ENCODE data around the gene ANKS1A. TPM values are rescaled to one million over a fixed set of nuclear protein-coding genes. Genes with fewer than 3 reads are reported as not detected.

ANKS1A gene
- total RNA-seq, 1 experiment from 2014 or later = 35.0 TPM

DNA sequence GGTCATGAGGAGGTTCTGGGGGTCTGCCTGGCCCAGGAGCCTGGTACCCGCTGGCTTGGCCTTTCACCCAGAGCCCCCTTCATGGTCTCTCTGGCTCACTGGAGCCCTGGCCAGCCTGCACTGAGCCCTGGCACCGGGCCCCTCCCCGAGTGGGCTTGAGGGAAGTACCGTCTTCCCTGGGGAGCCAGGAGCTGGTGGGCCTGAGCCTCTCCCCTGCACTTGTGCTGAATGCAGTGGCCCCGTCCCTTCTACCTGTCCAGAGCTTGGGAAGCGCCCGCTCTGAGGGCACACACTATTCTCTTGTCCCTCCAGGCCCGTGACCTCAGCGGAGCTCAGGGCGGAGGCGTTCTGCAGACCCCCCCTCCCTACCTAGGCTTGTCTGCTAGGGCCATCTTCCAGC lies 189.8 kb downstream of the ANKS1A start:
- no peak for ATAC-seq
- H3K4me1 Mint-ChIP-seq = peaks cover 14% of the 10 kb centered on the region
- no peak overlapping the region for H3K27ac Mint-ChIP-seq

More for the DNA sequence above, 189.8 kb downstream of the ANKS1A start:
- no peak for DNase-seq (ENCODE audit: low spot score)
- H3K36me3 Mint-ChIP-seq = peaks cover 23% of the 10 kb centered on the region
- H3K27me3 Mint-ChIP-seq (ENCODE audit: low read depth) = no peaks in the 10 kb centered on the region
- no peak overlapping the region for H3K4me3 Mint-ChIP-seq
- no peaks in the 10 kb centered on the region for H3K9me3 Mint-ChIP-seq
- ChIA-PET CTCF (interaction anchor here (1.0 to 1.3 kb wide), 2 partner anchors 14 to 92 kb away, joined by 3 read pairs; no protein-coding TSS in a partner anchor), POLR2A (no interaction called here)
- no peak for TF ChIP-seq NR3C1 (CRISPR knock-in tag; conservative IDR thresholded peaks at IDR 0.05; ENCODE audit: low read depth)
- TF ChIP-seq, protein P1, sequence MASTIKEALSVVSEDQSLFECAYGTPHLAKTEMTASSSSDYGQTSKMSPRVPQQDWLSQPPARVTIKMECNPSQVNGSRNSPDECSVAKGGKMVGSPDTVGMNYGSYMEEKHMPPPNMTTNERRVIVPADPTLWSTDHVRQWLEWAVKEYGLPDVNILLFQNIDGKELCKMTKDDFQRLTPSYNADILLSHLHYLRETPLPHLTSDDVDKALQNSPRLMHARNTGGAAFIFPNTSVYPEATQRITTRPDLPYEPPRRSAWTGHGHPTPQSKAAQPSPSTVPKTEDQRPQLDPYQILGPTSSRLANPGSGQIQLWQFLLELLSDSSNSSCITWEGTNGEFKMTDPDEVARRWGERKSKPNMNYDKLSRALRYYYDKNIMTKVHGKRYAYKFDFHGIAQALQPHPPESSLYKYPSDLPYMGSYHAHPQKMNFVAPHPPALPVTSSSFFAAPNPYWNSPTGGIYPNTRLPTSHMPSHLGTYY (CRISPR knock-in tag; IDR thresholded peaks at IDR 0.05) = no peak
- TF ChIP-seq, protein P2, sequence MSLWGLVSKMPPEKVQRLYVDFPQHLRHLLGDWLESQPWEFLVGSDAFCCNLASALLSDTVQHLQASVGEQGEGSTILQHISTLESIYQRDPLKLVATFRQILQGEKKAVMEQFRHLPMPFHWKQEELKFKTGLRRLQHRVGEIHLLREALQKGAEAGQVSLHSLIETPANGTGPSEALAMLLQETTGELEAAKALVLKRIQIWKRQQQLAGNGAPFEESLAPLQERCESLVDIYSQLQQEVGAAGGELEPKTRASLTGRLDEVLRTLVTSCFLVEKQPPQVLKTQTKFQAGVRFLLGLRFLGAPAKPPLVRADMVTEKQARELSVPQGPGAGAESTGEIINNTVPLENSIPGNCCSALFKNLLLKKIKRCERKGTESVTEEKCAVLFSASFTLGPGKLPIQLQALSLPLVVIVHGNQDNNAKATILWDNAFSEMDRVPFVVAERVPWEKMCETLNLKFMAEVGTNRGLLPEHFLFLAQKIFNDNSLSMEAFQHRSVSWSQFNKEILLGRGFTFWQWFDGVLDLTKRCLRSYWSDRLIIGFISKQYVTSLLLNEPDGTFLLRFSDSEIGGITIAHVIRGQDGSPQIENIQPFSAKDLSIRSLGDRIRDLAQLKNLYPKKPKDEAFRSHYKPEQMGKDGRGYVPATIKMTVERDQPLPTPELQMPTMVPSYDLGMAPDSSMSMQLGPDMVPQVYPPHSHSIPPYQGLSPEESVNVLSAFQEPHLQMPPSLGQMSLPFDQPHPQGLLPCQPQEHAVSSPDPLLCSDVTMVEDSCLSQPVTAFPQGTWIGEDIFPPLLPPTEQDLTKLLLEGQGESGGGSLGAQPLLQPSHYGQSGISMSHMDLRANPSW (CRISPR knock-in tag; conservative IDR thresholded peaks at IDR 0.05; ENCODE audit: low read depth) = no peak
- TF ChIP-seq ZNF317 (CRISPR knock-in tag; IDR thresholded peaks at IDR 0.05; ENCODE audit: borderline replicate concordance, low read depth) = no peak
- TF ChIP-seq, protein P3, sequence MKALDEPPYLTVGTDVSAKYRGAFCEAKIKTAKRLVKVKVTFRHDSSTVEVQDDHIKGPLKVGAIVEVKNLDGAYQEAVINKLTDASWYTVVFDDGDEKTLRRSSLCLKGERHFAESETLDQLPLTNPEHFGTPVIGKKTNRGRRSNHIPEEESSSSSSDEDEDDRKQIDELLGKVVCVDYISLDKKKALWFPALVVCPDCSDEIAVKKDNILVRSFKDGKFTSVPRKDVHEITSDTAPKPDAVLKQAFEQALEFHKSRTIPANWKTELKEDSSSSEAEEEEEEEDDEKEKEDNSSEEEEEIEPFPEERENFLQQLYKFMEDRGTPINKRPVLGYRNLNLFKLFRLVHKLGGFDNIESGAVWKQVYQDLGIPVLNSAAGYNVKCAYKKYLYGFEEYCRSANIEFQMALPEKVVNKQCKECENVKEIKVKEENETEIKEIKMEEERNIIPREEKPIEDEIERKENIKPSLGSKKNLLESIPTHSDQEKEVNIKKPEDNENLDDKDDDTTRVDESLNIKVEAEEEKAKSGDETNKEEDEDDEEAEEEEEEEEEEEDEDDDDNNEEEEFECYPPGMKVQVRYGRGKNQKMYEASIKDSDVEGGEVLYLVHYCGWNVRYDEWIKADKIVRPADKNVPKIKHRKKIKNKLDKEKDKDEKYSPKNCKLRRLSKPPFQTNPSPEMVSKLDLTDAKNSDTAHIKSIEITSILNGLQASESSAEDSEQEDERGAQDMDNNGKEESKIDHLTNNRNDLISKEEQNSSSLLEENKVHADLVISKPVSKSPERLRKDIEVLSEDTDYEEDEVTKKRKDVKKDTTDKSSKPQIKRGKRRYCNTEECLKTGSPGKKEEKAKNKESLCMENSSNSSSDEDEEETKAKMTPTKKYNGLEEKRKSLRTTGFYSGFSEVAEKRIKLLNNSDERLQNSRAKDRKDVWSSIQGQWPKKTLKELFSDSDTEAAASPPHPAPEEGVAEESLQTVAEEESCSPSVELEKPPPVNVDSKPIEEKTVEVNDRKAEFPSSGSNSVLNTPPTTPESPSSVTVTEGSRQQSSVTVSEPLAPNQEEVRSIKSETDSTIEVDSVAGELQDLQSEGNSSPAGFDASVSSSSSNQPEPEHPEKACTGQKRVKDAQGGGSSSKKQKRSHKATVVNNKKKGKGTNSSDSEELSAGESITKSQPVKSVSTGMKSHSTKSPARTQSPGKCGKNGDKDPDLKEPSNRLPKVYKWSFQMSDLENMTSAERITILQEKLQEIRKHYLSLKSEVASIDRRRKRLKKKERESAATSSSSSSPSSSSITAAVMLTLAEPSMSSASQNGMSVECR (CRISPR knock-in tag; IDR thresholded peaks at IDR 0.05; ENCODE audit: borderline replicate concordance) = no peak
- TF ChIP-seq RELA (CRISPR knock-in tag; IDR thresholded peaks at IDR 0.05; ENCODE audit: borderline replicate concordance) = no peak
- TF ChIP-seq, protein P4, sequence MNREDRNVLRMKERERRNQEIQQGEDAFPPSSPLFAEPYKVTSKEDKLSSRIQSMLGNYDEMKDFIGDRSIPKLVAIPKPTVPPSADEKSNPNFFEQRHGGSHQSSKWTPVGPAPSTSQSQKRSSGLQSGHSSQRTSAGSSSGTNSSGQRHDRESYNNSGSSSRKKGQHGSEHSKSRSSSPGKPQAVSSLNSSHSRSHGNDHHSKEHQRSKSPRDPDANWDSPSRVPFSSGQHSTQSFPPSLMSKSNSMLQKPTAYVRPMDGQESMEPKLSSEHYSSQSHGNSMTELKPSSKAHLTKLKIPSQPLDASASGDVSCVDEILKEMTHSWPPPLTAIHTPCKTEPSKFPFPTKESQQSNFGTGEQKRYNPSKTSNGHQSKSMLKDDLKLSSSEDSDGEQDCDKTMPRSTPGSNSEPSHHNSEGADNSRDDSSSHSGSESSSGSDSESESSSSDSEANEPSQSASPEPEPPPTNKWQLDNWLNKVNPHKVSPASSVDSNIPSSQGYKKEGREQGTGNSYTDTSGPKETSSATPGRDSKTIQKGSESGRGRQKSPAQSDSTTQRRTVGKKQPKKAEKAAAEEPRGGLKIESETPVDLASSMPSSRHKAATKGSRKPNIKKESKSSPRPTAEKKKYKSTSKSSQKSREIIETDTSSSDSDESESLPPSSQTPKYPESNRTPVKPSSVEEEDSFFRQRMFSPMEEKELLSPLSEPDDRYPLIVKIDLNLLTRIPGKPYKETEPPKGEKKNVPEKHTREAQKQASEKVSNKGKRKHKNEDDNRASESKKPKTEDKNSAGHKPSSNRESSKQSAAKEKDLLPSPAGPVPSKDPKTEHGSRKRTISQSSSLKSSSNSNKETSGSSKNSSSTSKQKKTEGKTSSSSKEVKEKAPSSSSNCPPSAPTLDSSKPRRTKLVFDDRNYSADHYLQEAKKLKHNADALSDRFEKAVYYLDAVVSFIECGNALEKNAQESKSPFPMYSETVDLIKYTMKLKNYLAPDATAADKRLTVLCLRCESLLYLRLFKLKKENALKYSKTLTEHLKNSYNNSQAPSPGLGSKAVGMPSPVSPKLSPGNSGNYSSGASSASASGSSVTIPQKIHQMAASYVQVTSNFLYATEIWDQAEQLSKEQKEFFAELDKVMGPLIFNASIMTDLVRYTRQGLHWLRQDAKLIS (CRISPR knock-in tag; IDR thresholded peaks at IDR 0.05; ENCODE audit: borderline replicate concordance) = no peak

Data from WTC11 (cell line).